Kidney capillary endothelial cell (primary cell): ENCODE data around the gene PHACTR1.

Source experiments
- DNase-seq: peaks from one replicate; pipeline ENCODE4 v3.0.0-alpha.2; 2018; ENCODE audit warnings: low spot score

PHACTR1 gene

DNA sequence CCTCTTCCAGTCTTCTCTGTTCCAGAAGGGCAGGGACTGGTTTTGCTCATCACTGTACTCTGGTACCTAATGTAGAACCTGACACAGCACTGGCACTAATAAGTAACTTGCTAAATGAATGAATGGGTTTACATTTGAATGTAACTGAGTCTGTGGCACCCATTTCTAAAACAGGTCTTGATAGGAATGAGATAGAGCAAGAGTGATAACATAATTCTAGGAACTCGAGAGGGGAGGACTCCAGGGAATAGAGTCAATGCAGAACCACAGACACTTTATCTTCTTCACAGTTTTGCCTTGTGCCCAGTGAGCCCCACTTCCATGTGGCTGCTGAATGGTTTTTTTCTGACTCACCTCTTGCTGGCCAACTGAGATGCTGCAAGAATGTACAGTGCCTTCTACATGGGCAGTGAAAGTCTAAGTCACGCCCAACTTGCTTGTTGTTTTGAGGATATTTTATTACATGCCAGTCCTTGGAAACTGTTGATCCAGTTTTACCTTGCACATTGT is 550.6 kb downstream of the PHACTR1 start:
- no peak for DNase-seq

GRCh38 chr6:13268913-13269518 is 552.4 kb downstream of the PHACTR1 start:
- DNase-seq = no peak

DNA sequence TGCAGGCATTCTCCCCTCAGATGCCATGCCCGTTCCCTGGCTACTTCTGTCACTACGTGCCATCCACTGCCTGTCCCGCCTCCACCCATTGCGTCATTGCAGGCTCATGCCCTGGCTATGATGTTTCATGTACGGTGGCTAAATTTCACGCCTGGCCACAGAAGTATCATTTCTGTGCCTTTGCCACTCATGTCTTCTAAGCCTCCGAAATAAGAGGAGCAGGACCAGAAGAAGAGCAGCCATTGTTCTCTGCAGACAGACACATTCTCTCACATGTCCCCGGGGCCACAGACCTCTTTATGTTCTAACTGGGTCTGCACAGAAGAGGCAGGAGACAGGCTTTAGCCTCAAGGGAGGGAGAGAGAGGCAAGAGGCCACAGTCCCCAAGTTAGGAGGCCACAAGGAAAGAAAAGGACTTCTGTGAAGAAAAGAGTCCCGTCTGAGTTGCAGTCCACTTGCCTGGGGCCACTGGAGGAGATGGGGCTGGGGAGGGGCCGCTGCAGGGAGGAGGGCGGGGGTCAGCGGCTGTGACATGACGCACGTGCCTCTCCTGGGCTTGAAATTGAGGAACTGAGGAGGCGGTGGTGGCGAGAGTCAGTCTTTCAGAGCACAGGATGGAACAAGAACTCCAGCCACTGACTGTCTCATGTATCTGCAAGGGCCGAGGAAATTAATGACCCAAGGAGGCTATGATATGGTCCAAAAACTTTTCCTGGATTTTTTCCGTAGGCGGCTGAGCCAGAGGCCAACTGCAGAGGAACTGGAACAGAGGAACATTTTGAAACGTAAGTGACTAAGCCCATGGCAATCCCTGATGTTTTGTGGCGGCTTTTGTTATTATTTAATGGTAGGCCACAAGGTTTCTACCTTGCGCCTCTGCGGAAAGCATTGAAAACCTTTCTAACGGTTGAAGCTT is 555.8 kb downstream of the PHACTR1 start:
- no peak for DNase-seq

DNA sequence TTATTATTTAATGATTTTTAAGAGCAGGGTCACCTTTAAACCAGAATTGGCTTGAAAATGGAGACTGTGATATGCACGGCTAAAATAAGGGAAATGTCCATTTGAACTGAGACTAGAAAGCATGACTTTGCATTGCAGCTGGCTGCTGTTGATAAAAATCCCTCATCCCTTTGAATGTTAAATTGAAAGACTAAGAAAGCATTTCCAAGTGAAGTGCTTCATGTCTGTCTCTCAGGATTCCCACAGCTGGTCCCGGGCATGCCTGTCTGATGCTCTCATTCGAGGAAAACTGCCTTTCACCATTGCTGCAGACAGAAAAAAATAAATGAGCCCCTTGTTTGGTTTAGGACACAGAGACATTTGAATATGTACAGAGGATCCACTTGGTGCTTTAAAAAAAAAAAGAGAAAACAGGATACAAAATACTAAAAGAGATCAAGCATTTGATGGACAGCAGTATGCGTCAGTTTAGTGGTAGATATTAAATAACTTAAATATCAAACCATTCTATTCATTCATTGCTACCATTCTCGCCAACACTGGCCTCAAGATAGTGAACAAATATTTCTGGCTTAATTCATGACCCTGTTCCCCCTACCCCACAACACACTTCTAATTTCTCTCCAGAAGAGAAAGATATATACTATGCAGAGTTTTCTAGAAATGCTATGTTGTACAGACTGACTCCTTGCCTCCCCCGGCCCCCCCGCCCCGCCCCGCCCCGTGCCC is 556.8 kb downstream of the PHACTR1 start:
- DNase-seq = no peak

- DNase-seq = no peak
Measured at GRCh38 chr6:13273931-13274706, 557.6 kb downstream of the PHACTR1 start.

DNA sequence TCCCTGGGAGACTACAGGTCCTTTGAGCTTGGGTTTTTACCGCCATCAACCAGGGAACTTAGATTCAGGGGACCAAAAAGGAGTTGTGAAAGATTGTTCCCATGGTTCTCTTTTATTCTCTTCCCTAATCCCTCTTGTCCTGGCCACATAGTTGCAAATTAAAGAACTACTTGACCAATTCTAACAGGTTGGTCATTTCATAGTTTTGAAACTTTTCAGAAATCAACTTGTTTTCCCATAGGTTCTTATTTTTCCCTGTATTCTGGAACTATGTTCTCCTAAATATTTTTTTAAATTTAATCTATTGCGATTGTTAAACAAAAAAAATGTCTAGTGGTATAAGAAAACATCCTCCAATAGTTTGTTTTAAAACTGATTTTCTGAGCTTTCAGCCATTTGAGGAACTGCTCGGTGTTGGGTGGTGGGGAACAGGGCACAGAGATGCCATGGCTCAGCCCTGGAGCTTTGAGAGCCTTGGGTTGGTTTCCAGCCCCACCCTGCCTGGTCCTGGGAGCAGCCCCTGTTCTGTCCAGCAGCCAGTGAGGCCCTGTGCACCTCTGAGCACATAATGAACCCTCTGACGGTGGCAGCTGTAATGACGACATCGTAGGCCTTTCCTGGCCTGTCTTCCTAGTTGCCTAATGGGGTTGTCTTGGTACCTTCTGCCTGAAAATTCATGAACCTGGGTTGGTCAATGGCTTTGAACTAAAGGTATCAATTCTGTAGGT is 558.3 kb downstream of the PHACTR1 start:
- no peak for DNase-seq

DNA sequence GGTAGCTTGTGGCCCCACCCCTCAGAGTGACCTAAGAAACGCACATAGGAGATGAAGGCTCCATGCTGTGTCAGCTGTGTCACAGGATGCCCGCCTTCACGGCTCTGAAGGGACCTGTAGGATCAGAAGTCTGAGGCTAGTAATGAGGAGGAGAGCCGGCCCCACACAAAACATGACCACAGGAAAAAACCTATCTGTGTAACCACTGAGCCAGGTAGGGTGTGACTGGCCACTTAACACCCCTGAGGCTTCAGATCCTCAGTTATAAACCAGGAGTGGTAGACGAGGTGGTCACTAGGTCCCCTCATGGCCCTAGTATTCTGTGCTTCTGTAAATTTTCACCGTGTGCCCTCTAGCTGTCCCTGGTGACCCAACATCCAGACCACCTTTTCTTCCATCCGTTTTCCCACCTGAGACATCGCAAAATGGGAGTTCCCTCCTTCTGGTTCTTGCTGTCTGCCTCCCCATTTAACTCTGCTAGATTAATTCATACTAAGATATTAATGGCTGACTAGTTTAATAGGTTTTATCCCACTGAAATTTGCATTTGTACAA is 558.9 kb downstream of the PHACTR1 start:
- DNase-seq = no peak

DNA sequence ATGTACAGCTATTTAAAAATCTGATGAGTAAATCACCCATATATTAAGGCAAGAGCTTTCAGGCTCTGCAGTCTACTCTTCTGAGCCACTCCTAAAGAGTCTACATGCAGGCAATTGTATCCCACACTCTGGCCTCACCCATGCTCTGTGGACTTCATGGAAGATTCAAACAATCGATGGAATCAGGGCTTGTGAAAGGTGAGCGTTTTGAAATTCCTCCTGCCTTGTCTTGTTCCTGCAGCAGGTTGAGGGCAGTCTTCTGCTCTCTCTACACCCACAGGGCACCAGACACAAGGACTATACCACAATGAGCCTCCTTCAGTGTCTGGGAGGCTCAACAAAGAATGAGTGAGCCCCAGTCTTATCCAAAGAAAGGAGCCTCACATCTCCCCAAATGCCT is 560.7 kb downstream of the PHACTR1 start:
- DNase-seq = no peak

DNA sequence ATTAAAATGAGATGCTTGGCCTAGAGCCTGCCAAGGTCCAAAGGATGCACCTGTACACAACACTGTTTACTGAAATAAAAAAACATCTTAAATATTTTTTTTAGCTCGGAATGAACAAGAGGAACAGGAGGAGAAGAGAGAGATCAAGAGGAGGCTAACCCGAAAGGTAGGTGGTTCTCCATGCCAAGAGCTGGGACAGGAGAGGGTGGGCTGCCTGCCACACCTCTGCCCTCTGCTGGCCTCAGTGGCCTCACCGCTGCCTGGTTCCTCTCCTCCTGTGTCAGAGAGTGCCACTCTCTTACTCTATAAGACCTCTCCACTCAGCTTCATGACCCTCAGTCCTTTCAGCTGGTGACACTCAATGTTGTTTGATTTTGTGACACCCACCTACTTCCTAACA is 561.6 kb downstream of the PHACTR1 start:
- DNase-seq = no peak

DNA sequence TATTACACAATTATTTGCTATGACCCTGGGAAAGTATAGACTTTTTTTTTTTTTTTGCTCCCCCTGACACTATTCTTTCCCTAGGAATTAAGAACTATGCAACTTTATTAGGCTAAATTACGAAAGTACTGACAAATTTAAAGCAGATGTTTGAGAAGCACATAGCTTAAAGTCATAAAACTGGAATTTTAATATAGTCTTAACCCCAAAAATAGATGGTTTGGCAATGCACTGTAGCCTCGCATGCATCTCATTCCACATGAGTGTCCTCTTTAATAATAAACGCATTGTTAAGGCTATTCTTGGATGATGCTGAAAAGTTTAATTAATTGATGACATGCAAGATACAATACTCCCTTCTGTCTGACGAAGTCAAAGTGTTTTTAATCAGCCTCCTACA is 562.4 kb downstream of the PHACTR1 start:
- DNase-seq = no peak

GRCh38 chr6:13280254-13280653 is 563.7 kb downstream of the PHACTR1 start:
- DNase-seq = no peak

GRCh38 chr6:13281686-13282085 is 565.1 kb downstream of the PHACTR1 start:
- no peak for DNase-seq

GRCh38 chr6:13282393-13283069 is 566.0 kb downstream of the PHACTR1 start:
- no peak for DNase-seq

DNA sequence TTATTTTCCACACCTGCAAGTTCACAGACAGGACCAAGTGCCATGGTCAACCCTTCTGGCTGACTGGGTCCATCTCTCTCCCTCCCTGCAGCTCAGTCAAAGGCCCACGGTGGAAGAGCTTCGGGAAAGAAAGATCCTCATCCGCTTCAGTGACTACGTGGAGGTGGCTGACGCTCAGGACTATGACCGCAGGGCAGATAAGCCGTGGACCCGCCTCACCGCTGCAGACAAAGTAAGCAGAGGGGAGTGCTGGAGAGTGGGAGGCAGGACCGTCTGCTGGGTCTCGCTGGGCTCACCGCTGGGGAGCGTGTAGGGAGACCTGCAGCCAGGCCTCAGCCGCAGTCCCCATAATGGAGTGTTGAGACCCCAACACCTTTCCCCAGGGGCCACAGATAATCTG is 566.8 kb downstream of the PHACTR1 start:
- DNase-seq = no peak

DNA sequence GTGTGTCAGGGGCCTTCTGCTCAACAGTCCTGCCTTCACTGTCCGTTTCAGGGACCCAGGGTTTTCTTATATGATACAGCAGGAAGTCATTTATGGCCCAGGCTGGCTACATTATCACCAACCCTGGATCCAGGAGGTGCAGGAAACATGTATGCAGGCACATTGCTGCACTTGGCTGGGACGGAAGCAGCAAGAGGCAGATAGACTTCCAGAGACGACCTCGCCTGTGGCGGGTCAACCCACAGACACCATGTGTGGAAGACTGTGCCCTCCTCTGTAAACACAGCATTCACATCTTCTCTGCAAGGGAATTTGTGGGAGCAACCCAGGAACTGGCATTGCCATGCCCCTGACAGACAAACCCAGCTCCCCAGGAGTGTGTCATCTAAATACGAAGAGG is 568.1 kb downstream of the PHACTR1 start:
- no peak for DNase-seq

- DNase-seq = no peak
Measured at GRCh38 chr6:13285705-13286104, 569.1 kb downstream of the PHACTR1 start.

DNA sequence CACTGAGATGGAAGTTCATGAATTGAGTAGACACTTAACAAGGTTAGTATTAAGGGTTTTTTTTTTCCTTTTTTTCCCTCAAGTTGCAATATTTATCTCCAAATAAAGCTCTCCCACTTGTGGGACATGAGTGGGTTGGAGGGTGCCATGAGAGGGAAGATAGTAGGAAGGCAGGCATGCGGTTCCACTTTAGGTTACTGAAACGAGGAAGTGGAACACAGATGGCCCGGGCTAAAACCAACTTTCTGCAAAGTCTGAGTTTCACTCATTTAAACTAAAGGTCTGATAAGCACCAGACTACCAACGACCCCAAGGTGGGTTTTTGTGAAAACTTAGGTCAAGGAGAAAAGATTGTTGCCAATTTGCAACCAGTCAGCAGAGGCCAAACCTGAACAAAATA is 569.6 kb downstream of the PHACTR1 start:
- DNase-seq = no peak

- no peak for DNase-seq
Measured at GRCh38 chr6:13287104-13287503, 570.5 kb downstream of the PHACTR1 start.

DNA sequence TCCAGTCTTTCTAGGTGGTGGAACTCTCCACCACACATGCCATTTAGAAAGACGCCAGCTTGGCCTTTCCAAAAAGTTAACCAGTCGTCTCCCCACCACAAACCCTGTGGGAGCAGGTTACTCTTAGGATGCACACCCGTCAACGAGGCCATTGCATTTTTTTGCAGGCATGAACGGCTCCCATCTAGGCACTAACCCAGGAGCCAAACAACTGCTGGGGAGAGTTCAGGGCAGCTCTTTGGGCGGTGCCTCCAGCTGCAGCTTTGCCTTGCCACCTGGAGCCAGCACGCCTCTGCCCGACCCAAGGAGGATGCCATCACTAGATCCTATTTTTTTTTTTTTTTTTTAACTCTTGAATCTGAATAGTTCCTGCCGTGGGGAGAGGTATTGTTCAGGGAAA is 571.9 kb downstream of the PHACTR1 start:
- DNase-seq = no peak

- no peak for DNase-seq
Measured at GRCh38 chr6:13288969-13289391, 572.4 kb downstream of the PHACTR1 start.
